Measurements from ENCODE around the gene SERGEF.
"Not testable (repeated sequence)": the region's sequence is repeated elsewhere in the genome, so short reads cannot be mapped to it uniquely, and the experiment has no call there.

GRCh38 chr11:18000128-18000527 is 12.7 kb downstream of the SERGEF start:
- TF ChIP-seq POLR2AphosphoS5, CTCF (IDR thresholded peaks at IDR 0.05): not testable (repeated sequence)

Data from esophagus muscularis mucosa (tissue), 3 donors.